Ureter (tissue), 1 donor: Measurements from ENCODE around the gene CYP1A2. TPM values are rescaled to one million over a fixed set of nuclear protein-coding genes. Genes with fewer than 3 reads are reported as not detected.

Source experiments
- DNase-seq: peaks from one replicate; pipeline ENCODE4 v3.0.0-alpha.2; 2020; ENCODE audit warnings: low spot score
- total RNA-seq: library from RNA; stranded (reverse); gene quantifications from one replicate; pipeline ENCODE4 v1.2.4, GENCODE V29; 2023
- donor health status: DM: yes; HTN: yes; CAD: no.

CYP1A2 gene
- total RNA-seq, 1 donor from 2014 or later = not detected

GRCh38 chr15:74802862-74803447, 54.3 kb downstream of the CYP1A2 start:
- DNase-seq = no peak

GRCh38 chr15:74804935-74805334, 56.3 kb downstream of the CYP1A2 start:
- DNase-seq = no peak

Other genes starting within 250 kb of the CYP1A2 start
- 5.6 TPM for gene ARID3B, start 207.6 kb upstream of the CYP1A2 start, total RNA-seq
- 82.2 TPM for gene CLK3, start 133.0 kb upstream of the CYP1A2 start, total RNA-seq
- 40.4 TPM for gene EDC3, start 52.8 kb upstream of the CYP1A2 start, total RNA-seq
- gene CYP1A1, start 23.3 kb upstream of the CYP1A2 start, total RNA-seq = not detected
- 61.6 TPM for gene CSK, start 33.2 kb downstream of the CYP1A2 start, total RNA-seq
- not detected for gene LMAN1L, start 64.0 kb downstream of the CYP1A2 start, total RNA-seq
- gene CPLX3, start 77.8 kb downstream of the CYP1A2 start, total RNA-seq = not detected
- gene ULK3, start 94.3 kb downstream of the CYP1A2 start, total RNA-seq = 54.8 TPM
- gene SCAMP2, start 124.5 kb downstream of the CYP1A2 start, total RNA-seq = 96.3 TPM
- 50.8 TPM for gene MPI, start 141.2 kb downstream of the CYP1A2 start, total RNA-seq
- gene FAM219B, start 158.0 kb downstream of the CYP1A2 start, total RNA-seq = 171 TPM
- 172 TPM for gene COX5A, start 189.2 kb downstream of the CYP1A2 start, total RNA-seq
- 7.3 TPM for gene RPP25, start 207.9 kb downstream of the CYP1A2 start, total RNA-seq
- gene SCAMP5, start 246.7 kb downstream of the CYP1A2 start, total RNA-seq = 21.0 TPM